Heart right ventricle (tissue), 16 donors: Measurements from ENCODE around the gene TRIM54. TPM values are rescaled to one million over a fixed set of nuclear protein-coding genes. Genes with fewer than 3 reads are reported as not detected.

ENCODE experiments used
- ATAC-seq, 8 donors: fragments of 200-7000 bp; cut with Tn5 transposase; one replicate each; pipeline ENCODE4 v1.9.1; 2020; ENCODE audit warnings: mild to moderate bottlenecking in 8 of 8, moderate library complexity in 8 of 8, moderate number of reproducible peaks in 1 of 8
- DNase-seq, 2 donors: peaks; one replicate each; pipeline ENCODE4 v3.0.0-alpha.2; 2020
- H3K27ac ChIP-seq, 10 donors: fragments of 200-600 bp; sonication (generic) in 2 of 10; one replicate each; pipeline versions ENCODE4 v1.5.0 to v1.8.0; 2020 to 2022; ENCODE audit warnings: mild to moderate bottlenecking in 3 of 10
- H3K27me3 ChIP-seq, 7 donors: fragments of 200-600 bp; one replicate each; pipeline ENCODE4 v1.8.0; 2021 to 2022; ENCODE audit warnings: mild to moderate bottlenecking in 2 of 7
- H3K36me3 ChIP-seq, 9 donors: fragments of 200-600 bp; sonication (generic) in 1 of 9; one replicate each; pipeline versions ENCODE4 v1.5.0 to v1.8.0; 2020 to 2022; ENCODE audit warnings: mild to moderate bottlenecking in 2 of 9
- H3K4me1 ChIP-seq, 9 donors: fragments of 200-600 bp; sonication (generic) in 1 of 9; one replicate each; pipeline versions ENCODE4 v1.5.0 to v1.8.0; 2020 to 2022; ENCODE audit warnings: mild to moderate bottlenecking in 4 of 9
- H3K4me3 ChIP-seq, 10 donors: fragments of 200-600 bp; sonication (generic) in 2 of 10; one replicate each; pipeline versions ENCODE4 v1.5.0 to v1.8.0; 2020 to 2022; ENCODE audit warnings: mild to moderate bottlenecking in 7 of 10, moderate library complexity in 2 of 10
- H3K9me3 ChIP-seq, 11 donors: fragments of 200-600 bp in 10 of 11; sonication (generic) in 2 of 11; one replicate each; pipeline versions ENCODE4 v1.5.0 to v1.8.0; 2013 to 2022; ENCODE audit warnings: mild to moderate bottlenecking in 2 of 11, control low read depth in 1 of 11, moderate library complexity in 1 of 11
- CTCF ChIP-seq, 9 donors: fragments of 200-600 bp; sonication (generic) in 2 of 9; IDR thresholded peaks; one replicate each; pipeline versions ENCODE4 v1.5.0 to v1.8.0; 2021 to 2022; ENCODE audit warnings: antibody characterized with exemption in 9 of 9, mild to moderate bottlenecking in 5 of 9, moderate library complexity in 1 of 9
- WGBS, 2 donors: extraction: QIAGEN DNeasy Blood & Tissue Kit; methylation state at CpG; one replicate each; pipeline ENCODE4 v1.1.7; 2013; ENCODE audit warnings: inconsistent platforms in 1 of 2; 5-methylcytosine and 5-hydroxymethylcytosine counted together
- intact Hi-C, 10 donors: fragments of 100-400 bp; cut with DNase I; formaldehyde crosslinking; loops; one replicate each; pipeline versions ENCODE4 v1.11.1 to v1.14.2; 2022
- polyA plus RNA-seq, 2 donors: library from polyadenylated mRNA; stranded (reverse); fragments of 200-250 nt; gene quantifications; one replicate each; pipeline ENCODE4 v1.2.3, GENCODE V29; 2013
- total RNA-seq, 10 donors: library from RNA; stranded (reverse); fragmentation: NEBNext Ultra II Directional in 3 of 10; extraction: Animal tissue kit (Norgen Biotek cat#: 25700) in 3 of 10; gene quantifications; one replicate each; pipeline versions ENCODE4 v1.2.1 to v1.2.4, GENCODE V29; 2021 to 2023
- donor health status: Arrhythmogenic right ventricular cardiomyopathy.
- donor health status: ischemic (EF 13 %, LVEDD 7.1; RV severe dilation, severe dysfunction).
- donor health status: healthy with polysubstance abuse.
- donor health status: DM: no; HTN: yes; CAD: no.
- donor health status: DM: no; HTN: no; CAD: no.
- donor health status: ischemic (EF 25% LVEDD 6.9; RV normal size, moderate dysfunction).
- donor health status: ischemic (EF 25% LVEDD 5.7; RV mildly dilated, moderate dysfunction).
- donor health status: healthy.
- donor health status: DM: yes; HTN: yes; CAD: no.
- donor health status: Ischemic cardiomyopathy.
- donor health status: ischemic (EF 35%, LVEDD 5.7; RV mildly dilated, moderate dysfunction).
- donor health status: nonischemic (EF 11% LVEDD 7.7; RV severe dilation, severe dysfunction).
- donor health status: DM: yes; HTN: yes; CAD: no.
- donor health status: PGD.
- donor health status: ischemic (EF 29% LVEDD 5.4; RV normal size, mild dysfunction).
- donor health status: nonischemic (EF 23%, LVEDD 6.1; RV moderate dilation, normal function).

TRIM54 gene
- total and polyA plus RNA-seq, 12 donors, result 131 to 568 (median 249) TPM

GRCh38 chr2:27353762-27354596, 71.8 kb downstream of the TRIM54 start:
- Histone ChIP-seq H3K27ac (no peak overlapping the region), H3K9me3 (no peaks in the 10 kb centered on the region), H3K27me3 (no peaks in the 10 kb centered on the region), H3K4me1 (peaks cover 0 to 47% (median 37%) of the 10 kb centered on the region in 9 donors), H3K36me3 (peaks cover 0 to 12% (median 0%) of the 10 kb centered on the region in 9 donors), H3K4me3 (no peak overlapping the region)
- no peak for DNase-seq
- ATAC-seq, result no peak
- no peak for TF ChIP-seq CTCF (IDR thresholded peaks at IDR 0.05)
- WGBS, 2 donors, result 75% methylated on average over 7 of the region's 7 CpGs
- intact Hi-C loops, result loop anchor here in 2 of 10 donors (5.0 to 10.0 kb wide), 2 partner anchors 139 to 222 kb away; partner anchors contain the start of genes ATRAID (in 1 of the 2), CAD (in 1 of the 2), PREB (in 1 of the 2) and SLC5A6 (in 1 of the 2)

- WGBS, 2 donors, result 93 to 95% methylated on average over 7 of the region's 7 CpGs
- TF ChIP-seq CTCF (IDR thresholded peaks at IDR 0.05), result no peak
- Histone ChIP-seq H3K4me1 (peaks cover 0 to 47% (median 37%) of the 10 kb centered on the region in 9 donors), H3K27ac (no peak overlapping the region), H3K4me3 (no peak overlapping the region), H3K36me3 (peaks cover 0 to 12% (median 0%) of the 10 kb centered on the region in 9 donors), H3K9me3 (no peaks in the 10 kb centered on the region), H3K27me3 (no peaks in the 10 kb centered on the region)
- DNase-seq (no peak), ATAC-seq (no peak)
- intact Hi-C loops, result loop anchor here in 2 of 10 donors (5.0 to 10.0 kb wide), 2 partner anchors 140 to 222 kb away; partner anchors contain the start of genes ATRAID (in 1 of the 2), CAD (in 1 of the 2), PREB (in 1 of the 2) and SLC5A6 (in 1 of the 2)
These were observed 72.3 kb downstream of the TRIM54 start for GRCh38 chr2:27354597-27354927.

GRCh38 chr2:27356056-27356381, 73.8 kb downstream of the TRIM54 start:
- intact Hi-C loops, result loop anchor here in 5 of 10 donors (2.0 to 10.0 kb wide), 5 partner anchors 15 to 144 kb away; partner anchors contain the start of genes MPV17 (in 4 of the 5), ATRAID (in 2 of the 5), EIF2B4 (in 2 of the 5) and SLC5A6 (in 2 of the 5)
- ATAC-seq, result peak in 6 of 8 donors; percentile 5 to 24 (median 12)
- peaks cover 0 to 47% (median 37%) of the 10 kb centered on the region in 9 donors for H3K4me1 ChIP-seq

More at GRCh38 chr2:27356056-27356381, 73.8 kb downstream of the TRIM54 start:
- Histone ChIP-seq H3K27ac (peak overlapping the region; percentile 83 to 97 (median 90)), H3K4me3 (peak overlapping the region; percentile 68 to 98 (median 85)), H3K36me3 (peaks cover 0 to 6% (median 0%) of the 10 kb centered on the region in 9 donors), H3K27me3 (no peaks in the 10 kb centered on the region), H3K9me3 (no peaks in the 10 kb centered on the region)
- DNase-seq, result peak in 1 of 2 donors; percentile 30
- TF ChIP-seq CTCF (IDR thresholded peaks at IDR 0.05), result no peak
- WGBS, 2 donors, result 0 to 1% methylated on average over 12 of the region's 12 CpGs
